ENCODE results near the gene HUWE1. TPM values are rescaled to one million over a fixed set of nuclear protein-coding genes. Genes with fewer than 3 reads are reported as not detected.

Gene HUWE1
- total RNA-seq, 1 donor from 2014 or later = 120 TPM

GRCh38 chrX:53715346-53715924, 28.9 kb upstream of the HUWE1 start:
- no peaks in the 10 kb centered on the region for H3K36me3 ChIP-seq
- H3K27ac ChIP-seq = no peak overlapping the region
- H3K4me1 ChIP-seq = peaks cover 6% of the 10 kb centered on the region
- no peak overlapping the region for H3K4me3 ChIP-seq
- intact Hi-C loops (cut with DNase I) = no loop called here
- DNase-seq (ENCODE audit: extremely low spot score in 2 of 2) = no peak
- TF ChIP-seq CTCF (IDR thresholded peaks at IDR 0.05) (no peak), POLR2AphosphoS5 (IDR thresholded peaks at IDR 0.05; ENCODE audit: insufficient read depth in 1 of 2, low read depth in 1 of 2) (no peak), POLR2A (IDR thresholded peaks at IDR 0.05) (no peak)
- no peaks in the 10 kb centered on the region for H3K9me3 ChIP-seq
- no peaks in the 10 kb centered on the region for H3K27me3 ChIP-seq

- Histone ChIP-seq H3K4me3 (no peak overlapping the region), H3K9me3 (no peaks in the 10 kb centered on the region), H3K36me3 (no peaks in the 10 kb centered on the region), H3K4me1 (peaks cover 6% of the 10 kb centered on the region), H3K27me3 (no peaks in the 10 kb centered on the region), H3K27ac (no peak overlapping the region)
- TF ChIP-seq POLR2AphosphoS5 (IDR thresholded peaks at IDR 0.05; ENCODE audit: insufficient read depth in 1 of 2, low read depth in 1 of 2) (no peak), CTCF (IDR thresholded peaks at IDR 0.05) (no peak), POLR2A (IDR thresholded peaks at IDR 0.05) (no peak)
- DNase-seq (ENCODE audit: extremely low spot score in 2 of 2) = no peak
- intact Hi-C loops (cut with DNase I) = no loop called here
These were observed 28.2 kb upstream of the HUWE1 start for GRCh38 chrX:53714580-53715345.

DNA sequence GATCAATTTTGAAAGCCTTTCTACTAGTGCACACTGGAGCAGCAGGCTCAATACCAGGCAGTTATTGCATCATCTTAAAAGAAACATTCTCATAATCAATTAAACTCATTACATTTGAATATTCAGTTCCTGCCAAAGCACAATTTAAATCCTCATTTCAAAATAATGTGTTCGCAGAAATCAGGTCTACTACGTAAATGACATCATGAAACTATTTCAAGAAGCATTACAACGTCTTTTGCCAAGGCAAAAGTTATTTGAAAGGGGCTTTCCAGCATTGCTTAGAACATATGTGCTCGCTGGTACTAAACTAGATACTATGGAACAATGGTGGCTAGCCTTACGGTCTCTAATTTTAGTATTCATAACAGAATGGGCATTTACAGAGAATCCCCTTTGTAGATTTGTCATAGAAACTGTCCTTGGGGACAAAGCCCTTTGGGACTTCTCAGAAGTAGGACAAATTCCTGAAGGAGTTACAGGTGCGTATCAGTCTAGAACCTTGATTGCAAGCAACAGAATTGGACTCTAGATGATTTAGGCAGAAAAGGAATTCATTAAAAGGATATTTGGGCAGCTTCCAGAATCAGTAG, 27.6 kb upstream of the HUWE1 start:
- no peak for DNase-seq (ENCODE audit: extremely low spot score in 2 of 2)
- H3K9me3 ChIP-seq = no peaks in the 10 kb centered on the region
- H3K4me3 ChIP-seq = no peak overlapping the region
- intact Hi-C loops (cut with DNase I) = no loop called here
- TF ChIP-seq CTCF (IDR thresholded peaks at IDR 0.05) (no peak), POLR2AphosphoS5 (IDR thresholded peaks at IDR 0.05; ENCODE audit: insufficient read depth in 1 of 2, low read depth in 1 of 2) (no peak)
- no peaks in the 10 kb centered on the region for H3K36me3 ChIP-seq
- H3K27me3 ChIP-seq = no peaks in the 10 kb centered on the region
- H3K27ac ChIP-seq = no peak overlapping the region
- peaks cover 6% of the 10 kb centered on the region for H3K4me1 ChIP-seq

GRCh38 chrX:53711436-53711835, 24.9 kb upstream of the HUWE1 start:
- Histone ChIP-seq H3K27me3 (no peaks in the 10 kb centered on the region), H3K4me3 (no peak overlapping the region), H3K36me3 (no peaks in the 10 kb centered on the region), H3K4me1 (peaks cover 6% of the 10 kb centered on the region), H3K9me3 (no peaks in the 10 kb centered on the region), H3K27ac (no peak overlapping the region)
- no peak for DNase-seq (ENCODE audit: extremely low spot score in 2 of 2)
- no peak for TF ChIP-seq POLR2AphosphoS5 (IDR thresholded peaks at IDR 0.05; ENCODE audit: insufficient read depth in 1 of 2, low read depth in 1 of 2)
- no peak for TF ChIP-seq POLR2A (IDR thresholded peaks at IDR 0.05)
- no peak for TF ChIP-seq CTCF (IDR thresholded peaks at IDR 0.05)
- intact Hi-C loops (cut with DNase I) = no loop called here

DNA sequence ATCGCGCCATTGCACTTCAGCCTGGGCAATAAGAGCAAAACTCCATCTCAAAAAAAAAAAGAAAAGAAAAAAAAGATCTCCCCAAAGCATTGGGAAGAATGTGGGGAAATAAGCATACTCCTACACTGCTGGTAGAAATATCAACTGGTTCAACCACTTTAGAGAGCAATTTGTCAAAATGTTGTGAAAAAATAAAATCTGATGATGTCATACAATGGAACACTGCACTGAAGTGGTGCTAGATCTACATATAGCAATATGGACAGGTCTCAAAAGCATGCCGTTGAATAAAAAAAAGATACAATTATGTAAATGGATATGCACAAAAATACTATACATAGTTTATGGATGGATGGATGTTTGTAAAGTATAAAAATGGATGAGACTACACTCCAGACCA, 18.3 kb upstream of the HUWE1 start:
- Histone ChIP-seq H3K27ac (no peak overlapping the region), H3K36me3 (no peaks in the 10 kb centered on the region), H3K9me3 (no peaks in the 10 kb centered on the region), H3K27me3 (no peaks in the 10 kb centered on the region), H3K4me1 (no peaks in the 10 kb centered on the region), H3K4me3 (no peak overlapping the region)
- no peak for DNase-seq (ENCODE audit: extremely low spot score in 2 of 2)
- no peak for TF ChIP-seq POLR2AphosphoS5 (IDR thresholded peaks at IDR 0.05; ENCODE audit: insufficient read depth in 1 of 2, low read depth in 1 of 2)
- no peak for TF ChIP-seq POLR2A (IDR thresholded peaks at IDR 0.05)
- TF ChIP-seq CTCF (IDR thresholded peaks at IDR 0.05) = no peak
- intact Hi-C loops (cut with DNase I) = no loop called here
